Mesenchymal stem cell (in vitro differentiated cells and primary cell): ENCODE results near the gene TAS2R40.

Experiments used
- DNase-seq: peaks from one replicate; pipeline ENCODE4 v3.0.0-alpha.2; 2013
- H2AFZ ChIP-seq: one replicate; pipeline ENCODE4 v1.6.1; 2013; ENCODE audit warnings: low read depth, mild to moderate bottlenecking, control low read depth, inconsistent platforms, low read length, moderate library complexity
- H2AK5ac ChIP-seq: 2 replicates; pipeline ENCODE4 v1.6.1; 2013; ENCODE audit warnings: low read length, moderate library complexity, mild to moderate bottlenecking, inconsistent platforms; ENCODE audit not compliant: severe bottlenecking
- H2BK120ac ChIP-seq: one replicate; pipeline ENCODE4 v1.6.1; 2013; ENCODE audit warnings: low read depth, mild to moderate bottlenecking, inconsistent platforms, low read length, moderate library complexity
- H2BK12ac ChIP-seq, 2 experiments: one replicate each; pipeline ENCODE4 v1.6.1; 2013; ENCODE audit warnings: inconsistent platforms in 2 of 2, low read length in 2 of 2, mild to moderate bottlenecking in 2 of 2, moderate library complexity in 2 of 2, control low read depth in 1 of 2
- H2BK15ac ChIP-seq: one replicate; pipeline ENCODE4 v1.6.1; 2013; ENCODE audit warnings: mild to moderate bottlenecking, low read depth, inconsistent platforms; ENCODE audit not compliant: poor library complexity, severe bottlenecking
- H2BK5ac ChIP-seq: 2 replicates; pipeline ENCODE4 v1.6.1; 2013; ENCODE audit warnings: low read depth, mild to moderate bottlenecking, low read length, control low read depth, inconsistent platforms; ENCODE audit not compliant: poor library complexity, severe bottlenecking
- H3K14ac ChIP-seq, 2 experiments: one replicate each; pipeline ENCODE4 v1.6.1; 2013; ENCODE audit warnings: inconsistent platforms in 2 of 2, low read length in 2 of 2, control low read depth in 1 of 2, mild to moderate bottlenecking in 1 of 2, moderate library complexity in 1 of 2
- H3K18ac ChIP-seq, 2 experiments: one replicate each; pipeline ENCODE4 v1.6.1; 2013; ENCODE audit warnings: inconsistent platforms in 2 of 2, low read length in 2 of 2, control low read depth in 1 of 2, low read depth in 1 of 2, mild to moderate bottlenecking in 1 of 2
- H3K23ac ChIP-seq, 2 experiments: one replicate each; pipeline ENCODE4 v1.6.1; 2013; ENCODE audit warnings: inconsistent platforms in 2 of 2, low read length in 2 of 2, mild to moderate bottlenecking in 2 of 2, moderate library complexity in 2 of 2, control low read depth in 1 of 2
- H3K27ac ChIP-seq: 2 replicates; pipeline ENCODE4 v1.5.1; 2013; ENCODE audit warnings: mild to moderate bottlenecking, moderate library complexity, low read length, control low read depth, inconsistent platforms; ENCODE audit not compliant: poor library complexity, severe bottlenecking
- H3K27me3 ChIP-seq, 2 experiments: 2 replicates each; pipeline versions ENCODE4 v1.6.1 to v1.7.0; 2013; ENCODE audit warnings: low read length in 2 of 2, mild to moderate bottlenecking in 2 of 2, moderate library complexity in 2 of 2, control low read depth in 1 of 2, inconsistent platforms in 1 of 2; ENCODE audit not compliant: control insufficient read depth in 1 of 2, insufficient read depth in 1 of 2
- H3K36me3 ChIP-seq, 2 experiments: 2 replicates each; pipeline versions ENCODE4 v1.6.1 to v1.7.0; 2013; ENCODE audit warnings: low read length in 2 of 2, control low read depth in 1 of 2, inconsistent platforms in 1 of 2, low read depth in 1 of 2, mild to moderate bottlenecking in 1 of 2; ENCODE audit not compliant: insufficient read depth in 2 of 2, control insufficient read depth in 1 of 2
- H3K4ac ChIP-seq, 2 experiments: one replicate each; pipeline ENCODE4 v1.6.1; 2013; ENCODE audit warnings: inconsistent platforms in 2 of 2, low read length in 2 of 2, mild to moderate bottlenecking in 2 of 2, moderate library complexity in 2 of 2, control low read depth in 1 of 2, low read depth in 1 of 2
- H3K4me1 ChIP-seq: 2 replicates; pipeline ENCODE4 v1.6.1; 2013; ENCODE audit warnings: low read depth, low read length, control low read depth; ENCODE audit not compliant: control insufficient read depth, insufficient read depth
- H3K4me2 ChIP-seq: 2 replicates; pipeline ENCODE4 v1.6.1; 2013; ENCODE audit warnings: low read length, mild to moderate bottlenecking, inconsistent platforms; ENCODE audit not compliant: poor library complexity, severe bottlenecking
- H3K4me3 ChIP-seq, 2 experiments: 2 replicates each; pipeline versions ENCODE4 v1.5.1 to v1.7.0; 2013; ENCODE audit warnings: low read length in 2 of 2, mild to moderate bottlenecking in 2 of 2, control low read depth in 1 of 2, low read depth in 1 of 2; ENCODE audit not compliant: insufficient read depth in 1 of 2
- H3K79me1 ChIP-seq: replicated peaks from 2 replicates; pipeline ENCODE4 v1.6.1; 2013; ENCODE audit warnings: mild to moderate bottlenecking, control low read depth, low read length, inconsistent platforms; ENCODE audit not compliant: poor library complexity, severe bottlenecking
- H3K9ac ChIP-seq: 2 replicates; pipeline ENCODE4 v1.7.0; 2013; ENCODE audit warnings: mild to moderate bottlenecking, low read length, moderate library complexity
- H3K9me3 ChIP-seq: 2 replicates; pipeline ENCODE4 v1.7.0; 2013; ENCODE audit warnings: mild to moderate bottlenecking, low read length; ENCODE audit not compliant: control insufficient read depth
- H4K8ac ChIP-seq: one replicate; pipeline ENCODE4 v1.6.1; 2013; ENCODE audit warnings: inconsistent platforms, mild to moderate bottlenecking, low read length, moderate library complexity
- H4K91ac ChIP-seq: one replicate; pipeline ENCODE4 v1.6.1; 2013; ENCODE audit warnings: mild to moderate bottlenecking, low read length, inconsistent platforms
- WGBS: methylation state at CpG from one replicate; pipeline ENCODE4 v1.1.7; 2013; ENCODE audit warnings: mixed read lengths; 5-methylcytosine and 5-hydroxymethylcytosine counted together

Gene TAS2R40

GRCh38 chr7:143252006-143252405, 30.2 kb downstream of the TAS2R40 start:
- H2BK5ac ChIP-seq, result no peak overlapping the region
- no peak overlapping the region for H3K4ac ChIP-seq
- H4K8ac ChIP-seq, result no peak overlapping the region
- H3K4me2 ChIP-seq, result no peak overlapping the region
- no peaks in the 10 kb centered on the region for H3K27me3 ChIP-seq
- no peak overlapping the region for H2BK12ac ChIP-seq
- H2BK15ac ChIP-seq, result no peak overlapping the region
- no peaks in the 10 kb centered on the region for H3K79me1 ChIP-seq
- no peak overlapping the region for H3K23ac ChIP-seq
- no peaks in the 10 kb centered on the region for H3K36me3 ChIP-seq
- no peak overlapping the region for H4K91ac ChIP-seq
- H3K4me1 ChIP-seq, result peaks cover 4% of the 10 kb centered on the region
- no peaks in the 10 kb centered on the region for H3K9me3 ChIP-seq
- H2AK5ac ChIP-seq, result no peak overlapping the region
- 100% methylated on average over 1 of the region's 2 CpGs for WGBS
- H3K27ac ChIP-seq, result no peak overlapping the region
- no peak for DNase-seq
- H2AFZ ChIP-seq, result no peak overlapping the region
- H3K9ac ChIP-seq, result no peak overlapping the region
- H3K4me3 ChIP-seq, result no peak overlapping the region
- H3K14ac ChIP-seq, result no peak overlapping the region
- no peak overlapping the region for H3K18ac ChIP-seq
- H2BK120ac ChIP-seq, result no peak overlapping the region

- no peak overlapping the region for H2BK5ac ChIP-seq
- no peak overlapping the region for H3K4me3 ChIP-seq
- H2BK12ac ChIP-seq, result no peak overlapping the region
- H2BK15ac ChIP-seq, result no peak overlapping the region
- H3K27me3 ChIP-seq, result no peaks in the 10 kb centered on the region
- no peak overlapping the region for H2BK120ac ChIP-seq
- no CpG with 5 or more reads among the region's 3 CpGs for WGBS
- H3K18ac ChIP-seq, result no peak overlapping the region
- no peaks in the 10 kb centered on the region for H3K36me3 ChIP-seq
- H3K79me1 ChIP-seq, result no peaks in the 10 kb centered on the region
- no peak overlapping the region for H3K23ac ChIP-seq
- no peak overlapping the region for H4K8ac ChIP-seq
- H2AK5ac ChIP-seq, result no peak overlapping the region
- H2AFZ ChIP-seq, result no peak overlapping the region
- no peaks in the 10 kb centered on the region for H3K4me1 ChIP-seq
- peak; percentile 53 for DNase-seq
- no peak overlapping the region for H3K9ac ChIP-seq
- H3K4ac ChIP-seq, result no peak overlapping the region
- H4K91ac ChIP-seq, result no peak overlapping the region
- H3K27ac ChIP-seq, result no peak overlapping the region
- no peak overlapping the region for H3K4me2 ChIP-seq
- H3K9me3 ChIP-seq, result no peaks in the 10 kb centered on the region
- no peak overlapping the region for H3K14ac ChIP-seq
Observed at GRCh38 chr7:143255564-143255963, 33.7 kb downstream of the TAS2R40 start.

GRCh38 chr7:143256325-143256724, 34.5 kb downstream of the TAS2R40 start:
- Histone ChIP-seq H2AK5ac (no peak overlapping the region), H3K4me2 (no peak overlapping the region), H2AFZ (no peak overlapping the region), H3K4me1 (no peaks in the 10 kb centered on the region), H3K9ac (no peak overlapping the region), H3K4ac (no peak overlapping the region), H3K79me1 (no peaks in the 10 kb centered on the region), H3K9me3 (no peaks in the 10 kb centered on the region), H3K36me3 (no peaks in the 10 kb centered on the region), H2BK12ac (no peak overlapping the region), H3K18ac (no peak overlapping the region), H3K27me3 (no peaks in the 10 kb centered on the region), H4K8ac (no peak overlapping the region), H3K14ac (no peak overlapping the region), H2BK15ac (no peak overlapping the region), H3K4me3 (no peak overlapping the region), H3K27ac (no peak overlapping the region), H3K23ac (no peak overlapping the region), H2BK120ac (peak overlapping the region; percentile 19), H4K91ac (peak overlapping the region; percentile 27), H2BK5ac (no peak overlapping the region)
- 97% methylated on average over 3 of the region's 3 CpGs for WGBS
- DNase-seq, result no peak

- Histone ChIP-seq H3K79me1 (no peaks in the 10 kb centered on the region), H3K4me3 (no peak overlapping the region), H2BK120ac (no peak overlapping the region), H2BK15ac (no peak overlapping the region), H3K4ac (no peak overlapping the region), H2AFZ (no peak overlapping the region), H3K4me1 (no peaks in the 10 kb centered on the region), H4K8ac (no peak overlapping the region), H2BK5ac (no peak overlapping the region), H3K36me3 (no peaks in the 10 kb centered on the region), H2BK12ac (no peak overlapping the region), H4K91ac (no peak overlapping the region), H3K9ac (no peak overlapping the region), H3K27ac (no peak overlapping the region), H3K9me3 (no peaks in the 10 kb centered on the region), H2AK5ac (no peak overlapping the region), H3K14ac (no peak overlapping the region), H3K27me3 (no peaks in the 10 kb centered on the region), H3K18ac (no peak overlapping the region), H3K23ac (no peak overlapping the region), H3K4me2 (no peak overlapping the region)
- whole genome bisulfite sequencing, result 85% methylated on average over 4 of the region's 4 CpGs
- no peak for DNase-seq
Observed at GRCh38 chr7:143256932-143257331, 35.1 kb downstream of the TAS2R40 start.
